IMR-90 (cell line): Measurements from ENCODE around the gene SPATA31D3. TPM values are rescaled to one million over a fixed set of nuclear protein-coding genes. Genes with fewer than 3 reads are reported as not detected.

Experiments used
- ATAC-seq: fragments of 200-7000 bp; cut with Tn5 transposase; 2 replicates; pipeline ENCODE4 v1.9.1; 2020; ENCODE audit warnings: low read depth, mild to moderate bottlenecking, moderate library complexity
- BruUV-seq: library from RNA; stranded (reverse); fragments of 400-500 nt; replicated peaks from 2 replicates; lab custom pipeline; 2021; lab: Mats Ljungman, UMichigan
- CTCF ChIA-PET: fragments of 300-600 bp; formaldehyde crosslinking; extraction: SDS; loops from one replicate; lab custom pipeline; 2021; ENCODE audit warnings: antibody characterized with exemption; lab: Yijun Ruan, JAX
- POLR2A ChIA-PET: fragments of 300-600 bp; sonication (Branson Sonifier 250); formaldehyde crosslinking; loops from one replicate; lab custom pipeline; 2022; ENCODE audit warnings: antibody characterized with exemption; ENCODE audit not compliant: unreplicated experiment; lab: Charles Lee
- DNase-seq: peaks from one replicate; pipeline ENCODE4 v3.0.0; 2013
- H2AFZ ChIP-seq: replicated peaks from 2 replicates; pipeline ENCODE3; 2013; ENCODE audit warnings: low read length, mild to moderate bottlenecking; ENCODE audit not compliant: poor library complexity
- H2AK5ac ChIP-seq: 2 replicates; pipeline ENCODE4 v1.6.1; 2013; ENCODE audit warnings: low read depth, low read length, inconsistent platforms
- H2AK9ac ChIP-seq: replicated peaks from 2 replicates; pipeline ENCODE3; 2013; ENCODE audit warnings: mild to moderate bottlenecking, low read depth, low read length, moderate library complexity; ENCODE audit not compliant: poor library complexity
- H2BK120ac ChIP-seq: 2 replicates; pipeline ENCODE4 v1.6.1; 2013; ENCODE audit warnings: low read depth, low read length, inconsistent platforms
- H2BK15ac ChIP-seq: 3 replicates; pipeline ENCODE4 v1.6.1; 2013; ENCODE audit warnings: low read depth, low read length, inconsistent platforms
- H2BK20ac ChIP-seq: 2 replicates; pipeline ENCODE4 v1.6.1; 2013; ENCODE audit warnings: low read depth, mild to moderate bottlenecking, inconsistent platforms, low read length, moderate library complexity
- H2BK5ac ChIP-seq: 2 replicates; pipeline ENCODE4 v1.6.1; 2013; ENCODE audit warnings: mild to moderate bottlenecking, low read depth, low read length, inconsistent platforms; ENCODE audit not compliant: poor library complexity, severe bottlenecking
- H3K14ac ChIP-seq: replicated peaks from 2 replicates; pipeline ENCODE4 v1.6.1; 2013; ENCODE audit warnings: low read depth, low read length, inconsistent platforms
- H3K18ac ChIP-seq: 2 replicates; pipeline ENCODE4 v1.6.1; 2013; ENCODE audit warnings: low read depth, low read length, control low read depth
- H3K23ac ChIP-seq: 2 replicates; pipeline ENCODE4 v1.6.1; 2013; ENCODE audit warnings: low read depth, low read length, inconsistent platforms
- H3K27ac ChIP-seq: 2 replicates; pipeline ENCODE4 v1.5.1; 2013; ENCODE audit warnings: mild to moderate bottlenecking, control low read depth, low read length; ENCODE audit not compliant: insufficient read depth
- H3K27me3 ChIP-seq: 2 replicates; pipeline ENCODE4 v1.6.1; 2013; ENCODE audit warnings: low read length; ENCODE audit not compliant: control insufficient read depth, insufficient read depth
- H3K36me3 ChIP-seq: 2 replicates; pipeline ENCODE4 v1.6.1; 2013; ENCODE audit warnings: low read length, mixed read lengths; ENCODE audit not compliant: control insufficient read depth, insufficient read depth
- H3K4ac ChIP-seq: 2 replicates; pipeline ENCODE4 v1.6.1; 2013; ENCODE audit warnings: low read depth, low read length, inconsistent platforms
- H3K4me1 ChIP-seq: 2 replicates; pipeline ENCODE4 v1.6.1; 2013; ENCODE audit warnings: low read length, mixed read lengths; ENCODE audit not compliant: control insufficient read depth, insufficient read depth
- H3K4me2 ChIP-seq: 2 replicates; pipeline ENCODE4 v1.6.1; 2013; ENCODE audit warnings: low read depth, mild to moderate bottlenecking, control low read depth, low read length, moderate library complexity
- H3K4me3 ChIP-seq: 2 replicates; pipeline ENCODE4 v1.5.1; 2013; ENCODE audit warnings: low read depth, mild to moderate bottlenecking, control low read depth, low read length, moderate library complexity; ENCODE audit not compliant: insufficient read depth
- H3K56ac ChIP-seq: 2 replicates; pipeline ENCODE4 v1.6.1; 2013; ENCODE audit warnings: low read length, inconsistent platforms; ENCODE audit not compliant: insufficient read depth; ENCODE audit errors: extremely low read depth
- H3K79me1 ChIP-seq, 2 experiments: 2 replicates each; pipeline ENCODE4 v1.6.1; 2013; ENCODE audit warnings: low read length in 2 of 2, inconsistent platforms in 1 of 2, low read depth in 1 of 2
- H3K9ac ChIP-seq: 2 replicates; pipeline ENCODE4 v1.6.1; 2013; ENCODE audit warnings: low read depth, low read length, control low read depth
- H3K9me1 ChIP-seq: 2 replicates; pipeline ENCODE4 v1.6.1; 2013; ENCODE audit warnings: low read length, inconsistent platforms; ENCODE audit not compliant: insufficient read depth
- H3K9me3 ChIP-seq: 2 replicates; pipeline ENCODE4 v1.6.1; 2013; ENCODE audit warnings: low read length; ENCODE audit not compliant: control insufficient read depth, insufficient read depth
- H4K20me1 ChIP-seq: 2 replicates; pipeline ENCODE4 v1.6.1; 2013; ENCODE audit warnings: low read length, inconsistent platforms; ENCODE audit not compliant: insufficient read depth
- H4K5ac ChIP-seq: 2 replicates; pipeline ENCODE4 v1.6.1; 2013; ENCODE audit warnings: mild to moderate bottlenecking, low read depth, low read length, control low read depth
- H4K8ac ChIP-seq, 2 experiments: 2 replicates each; pipeline ENCODE4 v1.6.1; 2013; ENCODE audit warnings: low read depth in 2 of 2, low read length in 2 of 2, control low read depth in 1 of 2, inconsistent platforms in 1 of 2
- H4K91ac ChIP-seq: 2 replicates; pipeline ENCODE4 v1.6.1; 2013; ENCODE audit warnings: low read depth, low read length, inconsistent platforms; ENCODE audit not compliant: insufficient read depth
- WGBS, 2 experiments: methylation state at CpG; one replicate each; pipeline versions ENCODE4 v1.1.5 to v1.1.7; 2013; ENCODE audit warnings: missing lambda C conversion rate in 2 of 2; ENCODE audit not compliant: insufficient read length in 1 of 2; ENCODE audit errors: extremely low coverage in 2 of 2; 5-methylcytosine and 5-hydroxymethylcytosine counted together
- dilution Hi-C: fragments of 300-500 bp; cut with HindIII; formaldehyde crosslinking; loops from one replicate; pipeline ENCODE4 v1.14.3; 2018; ENCODE audit warnings: low sequenced_read_pairs; ENCODE audit not compliant: unreplicated experiment
- in situ Hi-C: fragments of 300-500 bp; cut with MboI; formaldehyde crosslinking; loops from 3 replicates; pipeline ENCODE4 v1.14.3; 2019; ENCODE audit warnings: low sequenced_read_pairs, inconsistent platforms, mixed read lengths
- intact Hi-C: fragments of 100-400 bp; cut with micrococcal nuclease; formaldehyde crosslinking; loops from 2 replicates; pipeline ENCODE4 v1.10.0; 2022
- polyA plus RNA-seq, 3 experiments: library from polyadenylated mRNA; depleted of rRNA; stranded (reverse); fragments of >200 nt; gene quantifications; 2 replicates each; pipeline ENCODE4 v1.2.3, GENCODE V29; 2012; ENCODE audit warnings: low replicate concordance in 1 of 3
- total RNA-seq: library from RNA; depleted of rRNA; stranded (reverse); fragments of >200 nt; gene quantifications from 2 replicates; pipeline ENCODE4 v1.2.3, GENCODE V29; 2012
- TF ChIP-seq, protein P1 (sequence below): fragments of 150-350 bp; IDR thresholded peaks from 2 replicates; pipeline ENCODE4 v1.6.1; 2017; ENCODE audit warnings: mild to moderate bottlenecking, antibody characterized with exemption, low read length, low read depth

Gene SPATA31D3
- total and polyA plus RNA-seq, 2 of the 4 experiments (the other 2 are of a cell fraction), result not detected

DNA sequence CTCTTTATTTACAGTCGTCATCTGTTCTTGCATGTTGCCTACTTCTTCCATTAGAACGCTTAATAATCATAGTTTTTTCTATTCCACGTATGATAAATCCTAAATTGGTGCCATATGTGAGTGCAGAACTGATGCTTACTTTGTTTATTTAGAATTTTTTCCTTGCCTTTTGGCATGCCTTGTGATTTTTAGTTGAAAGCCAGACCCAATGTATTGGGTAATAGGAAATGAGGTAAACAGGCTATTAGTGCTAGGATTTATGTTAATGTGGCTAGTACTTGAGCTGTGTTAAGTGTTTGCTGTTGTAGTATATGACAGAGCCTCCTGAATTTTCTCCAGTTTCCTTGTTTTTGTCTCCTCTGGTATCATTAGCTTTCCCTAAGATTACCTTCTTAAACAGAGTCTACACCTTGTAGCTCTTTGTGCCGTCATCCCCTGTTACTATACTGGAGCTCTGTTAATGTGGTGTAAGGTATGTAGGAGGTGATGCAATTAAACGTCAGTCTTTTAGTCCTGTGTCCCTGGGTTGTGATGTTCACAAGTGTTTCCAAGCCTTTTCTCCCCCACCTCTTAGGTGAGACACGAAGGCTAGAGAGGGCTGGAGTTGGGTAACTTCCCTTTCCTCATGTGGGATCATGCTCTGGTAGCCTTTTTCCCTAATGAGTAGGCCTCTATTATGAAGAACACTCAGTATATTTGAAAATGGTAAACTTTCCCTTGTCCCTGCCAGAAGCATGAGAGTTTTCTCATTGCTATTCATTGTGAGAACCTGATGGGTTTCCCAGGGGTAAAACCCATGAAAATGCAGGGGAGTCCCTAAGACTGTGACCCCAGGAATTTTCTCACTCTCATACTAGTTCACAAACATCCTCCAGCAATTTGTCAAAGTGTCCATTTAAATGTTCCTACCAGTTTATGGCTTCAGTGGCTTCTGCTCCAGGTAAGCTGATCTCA lies 21.2 kb downstream of the SPATA31D3 start:
- peaks cover 2% of the 10 kb centered on the region; the same call in 1 of the 2 replicates for H3K9me3 ChIP-seq
- H3K4me1 ChIP-seq, result peaks cover 3% of the 10 kb centered on the region; the same call in 1 of the 2 replicates
- DNase-seq, result peak; percentile 15
- no peak overlapping the region for H2AK5ac ChIP-seq
- H2BK20ac ChIP-seq, result no peak overlapping the region
- H3K79me1 ChIP-seq, result no peaks in the 10 kb centered on the region
- no peak overlapping the region for H2BK120ac ChIP-seq
- no peak overlapping the region for H4K5ac ChIP-seq
- WGBS, 2 experiments, result no CpG with 5 or more reads among the region's 6 CpGs
- no peak overlapping the region for H4K91ac ChIP-seq
- H2AFZ ChIP-seq, result no peak overlapping the region
- H3K27me3 ChIP-seq, result no peaks in the 10 kb centered on the region; the same call in none of the 2 replicates
- no peak overlapping the region for H3K4me2 ChIP-seq
- H3K56ac ChIP-seq, result no peak overlapping the region
- no peak overlapping the region for H2AK9ac ChIP-seq
- H3K36me3 ChIP-seq, result no peaks in the 10 kb centered on the region
- no peak for ATAC-seq
- no peak overlapping the region for H3K4me3 ChIP-seq
- no peak overlapping the region for H3K9ac ChIP-seq
- no peak overlapping the region for H3K14ac ChIP-seq
- no peaks in the 10 kb centered on the region for H4K20me1 ChIP-seq
- H3K18ac ChIP-seq, result no peak overlapping the region
- no peaks in the 10 kb centered on the region for H3K9me1 ChIP-seq
- no peak overlapping the region for H4K8ac ChIP-seq
- ChIA-PET POLR2A (no interaction called here), CTCF (interaction anchor here (0.6 to 1.0 kb wide), 2 partner anchors 12 to 1243 kb away, joined by 3 to 4 read pairs; no protein-coding TSS in a partner anchor)
- no peak overlapping the region for H3K23ac ChIP-seq
- H3K4ac ChIP-seq, result no peak overlapping the region
- TF ChIP-seq, protein P1, sequence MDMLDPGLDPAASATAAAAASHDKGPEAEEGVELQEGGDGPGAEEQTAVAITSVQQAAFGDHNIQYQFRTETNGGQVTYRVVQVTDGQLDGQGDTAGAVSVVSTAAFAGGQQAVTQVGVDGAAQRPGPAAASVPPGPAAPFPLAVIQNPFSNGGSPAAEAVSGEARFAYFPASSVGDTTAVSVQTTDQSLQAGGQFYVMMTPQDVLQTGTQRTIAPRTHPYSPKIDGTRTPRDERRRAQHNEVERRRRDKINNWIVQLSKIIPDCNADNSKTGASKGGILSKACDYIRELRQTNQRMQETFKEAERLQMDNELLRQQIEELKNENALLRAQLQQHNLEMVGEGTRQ, result no peak
- BruUV-seq, result no TSS peak
- in situ Hi-C loops (no loop called here), dilution Hi-C loops (no loop called here), intact Hi-C loops (no loop called here)
- H2BK5ac ChIP-seq, result no peak overlapping the region
- H2BK15ac ChIP-seq, result no peak overlapping the region
- H3K27ac ChIP-seq, result no peak overlapping the region
